Measurements from ENCODE around the gene CDS2.

The CDS2 gene

GRCh38 chr20:5222919-5223634 is 96.3 kb downstream of the CDS2 start:
- no peak for TF ChIP-seq ZFX (IDR thresholded peaks at IDR 0.05)
- TF ChIP-seq, protein P1, sequence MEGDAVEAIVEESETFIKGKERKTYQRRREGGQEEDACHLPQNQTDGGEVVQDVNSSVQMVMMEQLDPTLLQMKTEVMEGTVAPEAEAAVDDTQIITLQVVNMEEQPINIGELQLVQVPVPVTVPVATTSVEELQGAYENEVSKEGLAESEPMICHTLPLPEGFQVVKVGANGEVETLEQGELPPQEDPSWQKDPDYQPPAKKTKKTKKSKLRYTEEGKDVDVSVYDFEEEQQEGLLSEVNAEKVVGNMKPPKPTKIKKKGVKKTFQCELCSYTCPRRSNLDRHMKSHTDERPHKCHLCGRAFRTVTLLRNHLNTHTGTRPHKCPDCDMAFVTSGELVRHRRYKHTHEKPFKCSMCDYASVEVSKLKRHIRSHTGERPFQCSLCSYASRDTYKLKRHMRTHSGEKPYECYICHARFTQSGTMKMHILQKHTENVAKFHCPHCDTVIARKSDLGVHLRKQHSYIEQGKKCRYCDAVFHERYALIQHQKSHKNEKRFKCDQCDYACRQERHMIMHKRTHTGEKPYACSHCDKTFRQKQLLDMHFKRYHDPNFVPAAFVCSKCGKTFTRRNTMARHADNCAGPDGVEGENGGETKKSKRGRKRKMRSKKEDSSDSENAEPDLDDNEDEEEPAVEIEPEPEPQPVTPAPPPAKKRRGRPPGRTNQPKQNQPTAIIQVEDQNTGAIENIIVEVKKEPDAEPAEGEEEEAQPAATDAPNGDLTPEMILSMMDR (conservative IDR thresholded peaks at IDR 0.05), result peak; percentile 92
- H3K27ac ChIP-seq, result no peak overlapping the region

DNA sequence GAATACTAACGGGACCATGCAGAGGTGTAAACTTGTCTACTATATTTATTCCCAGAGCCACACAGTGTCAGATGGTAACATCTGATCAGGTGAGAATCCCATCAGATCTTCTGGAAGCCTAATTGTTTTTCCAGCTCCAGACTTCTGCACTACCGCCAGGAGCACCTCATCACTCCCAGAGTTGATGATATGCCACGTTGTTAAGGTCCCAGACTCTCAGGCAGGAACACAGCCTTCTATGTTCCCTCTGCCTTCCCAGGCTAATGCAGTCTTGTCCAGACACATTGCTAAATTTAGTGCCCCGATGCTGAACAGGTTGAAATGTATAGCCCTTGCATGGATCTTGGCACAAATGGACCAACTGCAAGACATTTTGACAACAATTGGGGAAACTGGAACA is 103.7 kb downstream of the CDS2 start:
- H3K27ac ChIP-seq, result no peak overlapping the region
- TF ChIP-seq ZFX (IDR thresholded peaks at IDR 0.05), result no peak
- TF ChIP-seq, protein P1 (conservative IDR thresholded peaks at IDR 0.05), result no peak

- TF ChIP-seq, protein P1 (conservative IDR thresholded peaks at IDR 0.05), result no peak
- TF ChIP-seq ZFX (IDR thresholded peaks at IDR 0.05), result no peak
- no peak overlapping the region for H3K27ac ChIP-seq
These were observed 107.3 kb downstream of the CDS2 start for GRCh38 chr20:5234158-5234557.

- TF ChIP-seq ZFX (IDR thresholded peaks at IDR 0.05), result no peak
- TF ChIP-seq, protein P1 (conservative IDR thresholded peaks at IDR 0.05), result no peak
- H3K27ac ChIP-seq, result no peak overlapping the region
These were observed 108.2 kb downstream of the CDS2 start for GRCh38 chr20:5234978-5235377.
